HG03135 (cell line): Measurements from ENCODE around the gene CDHR5.
"Not testable (repeated sequence)": the region's sequence is repeated elsewhere in the genome, so short reads cannot be mapped to it uniquely, and the experiment has no call there.

Source experiments
- ATAC-seq: cut with Tn5 transposase; IDR thresholded peaks from one replicate; pipeline ENCODE4 v1.9.1; 2021; ENCODE audit warnings: mild to moderate bottlenecking, moderate library complexity; ENCODE audit not compliant: unreplicated experiment

Gene CDHR5

DNA sequence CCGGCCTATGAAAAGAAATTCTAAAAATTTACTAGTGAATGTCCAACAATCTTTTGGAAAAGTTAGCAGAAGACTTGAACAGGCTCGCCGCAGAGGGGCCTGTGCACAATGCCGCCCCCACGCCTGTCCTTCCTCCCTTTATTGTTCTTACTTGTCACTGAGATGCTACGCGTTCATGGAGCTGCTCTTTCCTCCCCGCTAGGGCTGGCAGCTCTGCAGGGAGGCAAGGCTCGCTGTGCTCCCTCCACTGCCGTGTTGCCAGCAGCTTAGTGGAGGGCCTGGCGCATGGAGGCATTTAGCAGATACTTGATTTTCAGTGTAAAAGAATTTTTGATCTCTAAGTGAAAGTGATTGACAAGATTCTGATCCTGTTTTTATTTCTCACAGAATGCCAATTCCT is 33.8 kb downstream of the CDHR5 start:
- ATAC-seq = no peak

DNA sequence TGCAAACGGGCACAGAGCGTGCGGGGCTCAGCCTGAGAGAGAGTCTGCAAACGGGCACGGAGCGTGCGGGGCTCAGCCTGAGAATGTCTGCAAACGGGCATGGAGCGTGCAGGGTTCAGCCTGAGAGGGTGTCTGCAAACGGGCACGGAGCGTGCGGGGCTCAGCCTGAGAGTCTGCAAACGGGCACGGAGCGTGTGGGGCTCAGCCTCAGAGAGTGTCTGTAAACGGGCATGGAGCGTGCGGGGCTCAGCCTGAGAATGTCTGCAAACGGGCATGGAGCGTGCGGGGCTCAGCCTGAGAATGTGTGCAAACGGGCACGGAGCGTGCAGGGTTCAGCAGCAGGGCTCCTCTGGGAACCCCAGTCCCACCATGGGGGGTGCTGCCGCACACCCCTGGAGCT is 35.0 kb downstream of the CDHR5 start:
- no peak for ATAC-seq

DNA sequence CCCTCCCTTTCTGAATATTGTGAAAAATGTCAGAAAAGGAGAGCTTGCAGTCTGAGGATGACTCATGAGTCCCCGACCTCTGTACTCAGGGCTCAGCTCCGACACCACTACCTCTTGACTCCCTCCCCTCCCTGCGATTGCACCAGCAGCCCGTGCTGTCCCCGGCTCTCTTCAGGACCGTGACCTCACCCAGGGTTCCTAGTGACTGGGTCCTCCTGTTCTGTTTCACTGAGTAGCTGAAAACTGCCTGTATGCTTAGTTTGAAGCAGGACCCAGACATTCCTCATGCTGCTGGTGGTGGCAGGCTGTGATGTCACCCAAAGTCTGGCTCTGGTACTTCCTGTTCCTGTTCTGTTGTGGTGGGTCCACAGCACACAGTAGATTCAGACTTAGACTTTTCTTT is 36.8 kb downstream of the CDHR5 start:
- no peak for ATAC-seq

DNA sequence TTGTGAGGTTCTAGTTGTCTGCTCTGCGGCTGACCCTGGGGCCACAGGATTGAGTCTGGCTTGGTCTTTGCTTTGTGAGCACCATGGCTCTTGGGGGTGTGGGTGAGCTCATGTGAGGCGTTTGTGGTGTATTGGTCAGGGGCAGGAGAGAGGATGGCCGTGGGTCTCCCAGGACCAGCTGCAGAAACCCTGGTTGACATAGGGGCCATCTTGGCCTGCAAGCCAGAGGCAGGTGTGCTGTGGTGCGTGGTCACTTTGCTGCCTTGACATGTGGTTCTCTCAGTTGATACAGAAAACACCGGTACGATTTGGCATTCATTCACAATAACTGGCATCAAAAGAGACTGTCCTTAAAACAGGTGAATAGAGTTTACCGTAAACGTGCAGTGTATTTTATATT is 37.2 kb downstream of the CDHR5 start:
- no peak for ATAC-seq

DNA sequence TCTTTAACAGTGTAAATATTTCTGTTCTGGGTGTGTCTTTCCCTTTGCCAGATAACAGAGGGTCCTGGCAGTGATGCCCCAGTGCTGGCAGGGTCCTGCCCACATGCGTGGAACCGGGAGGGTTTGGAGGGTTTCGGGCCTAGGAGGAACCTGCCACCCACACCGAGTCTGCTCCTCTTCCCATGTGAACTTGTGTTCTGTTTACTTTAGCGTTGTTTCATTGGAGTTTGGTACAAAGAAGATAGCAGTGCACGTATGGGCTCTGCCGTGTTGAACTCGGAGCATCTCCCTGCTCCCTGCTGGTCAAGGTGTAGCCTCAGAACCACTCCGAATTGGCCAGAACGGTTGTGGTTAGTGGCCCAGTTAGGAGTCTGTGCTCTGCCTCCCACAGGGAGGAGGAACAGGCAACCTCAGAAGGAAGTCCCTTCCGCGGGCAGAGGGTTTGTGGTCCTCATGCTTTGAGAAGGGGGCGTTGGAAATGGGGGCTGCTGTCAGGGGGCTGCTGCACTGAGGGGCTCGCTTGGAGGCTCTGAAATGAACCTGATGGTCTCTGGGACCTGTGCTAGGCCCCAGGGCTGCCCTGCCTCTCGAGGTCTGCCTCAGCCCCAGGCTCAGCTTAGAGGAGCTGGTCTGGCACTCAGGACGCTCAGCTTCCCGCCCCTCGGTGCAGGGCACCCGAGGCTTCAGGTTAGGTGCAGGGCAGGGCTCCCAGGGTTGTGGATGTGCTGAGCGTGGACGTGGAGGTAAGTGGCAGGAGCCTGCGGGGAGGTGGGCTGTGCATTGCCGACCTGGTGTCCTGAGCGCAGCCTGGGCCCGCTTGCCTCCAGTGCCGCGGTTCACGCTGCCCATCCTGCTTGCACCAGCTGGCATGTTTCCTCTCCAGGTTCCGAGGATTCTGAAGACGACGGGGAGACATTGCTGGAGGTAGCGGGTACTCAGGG is 38.1 kb downstream of the CDHR5 start:
- ATAC-seq = no peak

DNA sequence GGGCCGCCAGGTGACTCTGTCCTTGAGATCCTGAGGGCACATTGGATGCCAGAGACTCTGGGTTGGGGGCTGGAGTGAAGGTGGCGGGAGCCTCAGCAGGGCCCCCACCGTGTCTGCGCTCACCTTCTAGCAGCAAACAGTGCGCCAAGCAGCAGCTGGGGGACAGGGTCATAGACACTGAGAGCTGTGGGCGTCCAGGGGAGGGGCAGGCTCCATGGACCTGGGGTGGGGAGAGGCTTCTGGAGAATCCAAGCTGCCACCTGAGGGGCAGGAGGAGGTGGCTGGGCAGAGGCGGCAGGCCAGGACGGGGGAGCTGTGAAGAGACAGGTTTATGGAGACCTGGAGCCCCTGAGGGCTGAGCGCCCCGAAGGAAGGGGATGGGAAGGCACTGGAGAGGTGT is 40.5 kb downstream of the CDHR5 start:
- ATAC-seq = no peak

DNA sequence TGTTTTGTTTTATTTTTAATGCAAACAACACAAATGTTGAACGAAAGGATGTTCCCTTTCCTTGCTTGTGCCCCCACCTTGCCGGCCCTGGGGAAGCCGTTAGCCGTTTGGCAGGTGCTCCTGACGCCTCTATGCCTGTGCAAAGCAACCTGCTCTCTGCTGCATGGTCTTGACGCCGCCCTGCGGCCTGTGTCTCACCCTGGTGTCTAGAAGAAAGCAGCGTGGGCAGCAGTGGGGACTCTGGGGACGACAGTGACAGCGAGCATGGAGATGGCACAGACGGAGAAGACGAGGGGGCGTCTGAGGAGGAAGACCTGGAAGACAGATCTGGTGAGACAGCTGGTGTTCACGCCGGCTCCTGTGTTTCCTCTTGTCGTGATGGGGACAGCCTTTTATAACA is 43.0 kb downstream of the CDHR5 start:
- ATAC-seq = no peak

DNA sequence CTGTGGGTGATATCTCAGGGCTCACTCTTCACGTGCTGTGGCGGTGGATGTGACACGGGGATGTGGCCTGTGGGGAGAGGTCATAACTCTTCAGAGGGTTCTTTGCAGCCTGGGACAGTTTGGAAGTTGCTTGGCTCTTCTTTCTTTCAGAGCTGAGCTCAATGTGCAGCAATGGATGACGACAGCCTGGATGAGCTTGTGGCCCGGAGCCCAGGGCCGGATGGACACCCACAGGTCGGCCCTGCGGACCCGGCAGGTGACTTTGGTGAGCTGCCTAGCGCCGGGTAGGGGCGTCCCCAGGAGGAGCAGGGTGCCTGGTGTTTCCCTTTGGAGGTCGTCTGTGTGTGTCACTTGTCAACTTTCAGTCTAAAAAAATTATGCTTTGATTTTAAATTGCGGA is 43.4 kb downstream of the CDHR5 start:
- ATAC-seq = no peak

DNA sequence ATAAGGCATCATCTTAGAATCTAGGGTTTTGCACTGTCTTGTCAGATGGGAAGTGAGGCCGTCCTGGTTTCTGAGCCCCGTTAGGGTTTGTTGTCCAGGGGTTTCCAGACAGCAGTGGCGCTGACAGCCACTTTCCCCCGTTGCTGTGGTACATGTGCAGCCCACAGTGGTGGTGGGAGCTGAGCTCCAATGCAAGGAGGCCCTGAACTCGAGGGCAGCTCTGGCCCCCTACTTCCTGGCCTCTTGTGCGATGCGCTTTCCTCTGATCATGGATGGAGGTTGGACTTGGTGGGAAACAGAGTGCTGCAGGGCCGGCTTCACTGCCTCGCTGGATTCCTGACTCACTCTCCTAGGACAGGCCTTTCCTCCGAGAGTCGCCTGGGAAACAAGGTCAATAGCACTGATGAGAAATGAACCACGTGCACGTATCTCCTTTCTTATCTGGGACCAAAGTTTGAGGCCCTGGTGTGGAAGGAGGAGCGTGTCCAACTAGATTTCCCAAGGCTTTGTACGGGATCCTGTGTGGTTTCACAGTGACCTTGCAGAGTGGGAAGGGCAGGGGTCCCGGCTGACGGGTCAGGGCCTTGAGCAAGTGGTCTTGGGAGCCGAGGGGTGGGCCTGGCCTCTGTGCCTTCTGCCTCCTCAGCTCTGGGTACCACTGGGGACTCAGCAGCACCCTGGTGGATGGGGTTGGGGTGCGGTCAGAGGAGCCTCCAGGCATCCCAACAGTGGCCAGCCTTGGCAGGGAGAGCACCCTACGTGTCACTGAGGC is 44.7 kb downstream of the CDHR5 start:
- no peak for ATAC-seq

DNA sequence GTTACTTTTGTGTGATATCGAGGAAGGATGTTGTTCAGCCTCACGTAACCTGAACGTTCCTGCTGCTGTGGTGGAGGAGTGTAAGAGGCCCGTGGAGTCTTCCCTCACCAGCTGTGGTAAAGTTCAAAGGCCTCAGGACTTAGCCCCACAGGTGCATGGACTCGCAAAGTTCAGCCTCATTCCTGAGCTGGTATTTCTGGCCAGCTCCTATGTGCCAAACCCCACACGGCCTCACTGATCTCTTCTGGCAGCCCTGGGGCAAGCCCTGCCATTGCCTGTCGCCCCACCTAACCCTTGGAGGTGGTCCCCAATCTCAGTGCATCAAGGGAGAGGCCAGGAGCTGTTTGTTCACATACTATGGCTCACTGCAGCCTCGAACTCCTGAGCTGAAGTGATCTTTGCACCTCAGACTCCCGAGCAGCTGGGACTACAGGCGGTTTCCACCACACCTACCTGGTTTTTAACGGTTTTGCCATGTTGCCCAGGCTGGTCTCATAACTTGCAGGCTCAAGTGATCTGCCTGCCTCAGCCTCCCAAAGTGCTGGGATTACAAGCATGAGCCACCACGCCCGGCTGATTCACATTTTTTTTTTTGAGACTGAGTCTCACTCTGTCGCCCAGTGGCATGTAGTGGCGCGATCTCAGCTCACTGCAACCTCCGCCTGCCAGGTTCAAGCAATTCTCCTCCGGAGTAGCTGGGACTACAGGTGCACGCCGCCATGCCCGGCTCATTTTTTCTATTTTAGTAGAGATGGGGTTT is 46.3 kb downstream of the CDHR5 start:
- ATAC-seq = no peak

DNA sequence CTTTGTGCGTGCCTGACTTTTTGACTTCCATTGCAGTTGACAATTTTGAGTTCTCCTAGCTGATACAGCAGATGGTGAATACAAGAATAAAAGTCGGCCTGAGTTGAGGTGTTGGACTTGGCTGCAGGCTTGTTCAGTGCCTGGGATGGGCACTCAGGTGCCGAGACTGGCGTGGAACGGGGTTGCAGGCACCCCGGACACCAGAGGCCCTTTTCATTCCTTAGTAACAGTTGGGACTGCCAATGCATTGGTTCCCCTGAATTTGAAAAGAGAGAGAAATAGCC is 47.2 kb downstream of the CDHR5 start:
- no peak for ATAC-seq

DNA sequence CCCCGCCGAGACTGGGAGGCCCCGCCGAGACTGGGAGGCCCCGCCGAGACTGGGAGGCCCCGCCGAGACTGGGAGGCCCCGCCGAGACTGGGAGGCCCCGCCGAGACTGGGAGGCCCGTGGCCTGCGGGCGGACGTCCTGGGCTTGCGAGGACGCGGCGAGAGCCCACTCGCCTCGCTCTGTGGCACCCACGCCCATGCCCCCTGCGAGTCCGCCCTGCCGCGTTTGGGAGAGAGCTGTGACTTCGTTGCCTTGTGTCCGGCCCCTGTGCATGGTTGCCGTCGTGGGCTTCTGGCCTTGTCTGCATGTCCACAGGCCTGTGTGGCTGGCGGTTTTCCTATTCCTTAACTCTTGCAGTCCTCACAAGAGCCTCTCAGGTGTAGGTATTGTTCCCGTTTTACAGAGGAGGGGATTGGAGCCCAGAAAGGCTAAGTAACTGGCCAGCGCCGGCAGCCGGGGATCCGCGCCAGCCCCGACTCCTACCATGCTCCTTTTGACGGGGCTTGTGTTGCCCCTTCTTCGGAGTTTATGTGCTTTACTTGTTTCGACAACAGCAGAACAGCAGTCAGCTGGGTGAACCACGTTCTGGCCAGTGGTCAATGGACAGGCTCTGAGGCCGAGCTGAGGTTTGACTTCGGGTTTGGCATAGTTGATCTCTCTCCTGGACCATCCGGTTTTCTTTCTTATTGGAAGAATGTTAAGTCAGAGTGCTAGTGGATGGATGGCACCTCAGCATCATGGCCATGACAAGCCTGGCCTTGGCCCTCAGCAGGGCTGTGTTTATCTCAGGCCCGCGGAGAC is 47.7 kb downstream of the CDHR5 start:
- ATAC-seq = no peak

DNA sequence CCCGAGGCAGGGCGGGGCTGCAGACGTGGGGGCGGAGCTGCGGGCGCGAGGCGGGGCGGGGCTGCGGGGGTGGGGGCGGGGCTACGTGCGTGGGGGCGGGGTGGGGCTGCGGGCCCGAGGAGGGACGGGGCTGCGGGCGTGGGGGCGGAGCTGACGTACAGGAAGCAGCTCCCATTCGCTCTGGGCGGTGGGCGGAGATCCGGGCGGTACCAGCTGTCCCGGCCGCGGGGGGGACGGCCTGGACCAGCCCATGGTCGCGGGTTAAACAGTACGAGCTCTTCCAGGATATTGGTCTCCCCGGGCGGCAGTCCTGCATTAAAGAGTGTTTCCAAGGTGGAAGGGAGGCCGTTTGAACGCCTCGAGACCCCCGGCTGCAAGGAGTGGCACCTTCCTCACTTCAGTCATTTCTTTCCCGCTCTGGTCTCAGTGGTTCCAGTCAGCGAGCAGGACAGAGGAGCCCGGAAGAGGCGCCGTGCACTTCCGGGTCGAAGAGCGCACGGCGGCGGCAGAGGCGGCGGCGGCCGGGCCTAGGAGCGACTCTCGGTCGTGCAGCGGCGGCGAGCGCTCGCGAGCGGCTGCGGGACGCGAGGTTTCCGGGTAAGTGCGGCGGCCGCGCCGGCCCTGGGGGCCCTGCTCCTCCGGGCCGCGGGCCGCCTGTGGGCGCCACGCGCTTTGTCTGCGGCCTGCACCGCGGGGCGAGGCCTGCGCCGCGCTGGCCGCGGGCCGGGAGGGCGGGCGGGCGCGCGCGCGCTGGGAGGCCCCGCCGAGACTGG is 48.6 kb downstream of the CDHR5 start, which contains the start of gene PHRF1:
PHRF1 (plus strand) TSS at position 475 of the 773 bp plus-strand sequence. CDS start 5,043 bp downstream, outside the sequence.
- ATAC-seq = peak; percentile 76

DNA sequence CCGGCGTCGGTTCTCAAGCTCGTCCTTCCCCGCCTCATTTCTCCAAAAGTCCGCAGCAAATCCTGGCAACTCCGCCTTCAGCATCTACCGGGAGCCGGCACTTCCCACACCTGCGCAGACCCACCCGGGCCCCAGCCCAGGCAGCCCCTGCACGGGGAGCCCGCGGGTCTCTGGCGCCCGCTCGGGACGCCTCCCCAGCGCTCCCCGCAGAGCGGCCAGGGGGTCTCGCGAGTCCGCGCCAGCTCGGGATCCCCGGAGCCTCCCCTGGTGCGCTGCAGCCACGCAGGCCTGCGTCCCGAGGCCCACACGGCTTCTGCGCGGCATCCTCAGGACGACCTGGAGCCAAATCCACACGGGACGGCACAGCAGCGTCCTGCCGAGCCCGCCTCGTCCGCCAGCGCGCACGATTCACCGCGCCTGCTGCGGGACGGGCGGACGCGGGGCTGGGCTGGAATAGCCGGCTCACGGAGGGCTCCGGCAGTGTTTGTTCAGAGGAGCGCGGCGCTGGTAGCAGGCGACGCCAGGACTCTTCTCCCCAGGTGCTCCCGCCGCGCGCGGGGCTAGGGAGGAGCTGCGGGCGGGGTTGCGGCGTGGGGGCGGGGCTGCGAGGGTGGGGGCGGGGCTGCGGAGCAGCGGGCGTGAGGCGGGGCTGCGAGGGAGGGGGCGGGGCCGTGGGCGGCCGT is 49.3 kb downstream of the CDHR5 start:
- ATAC-seq = peak; percentile 23

DNA sequence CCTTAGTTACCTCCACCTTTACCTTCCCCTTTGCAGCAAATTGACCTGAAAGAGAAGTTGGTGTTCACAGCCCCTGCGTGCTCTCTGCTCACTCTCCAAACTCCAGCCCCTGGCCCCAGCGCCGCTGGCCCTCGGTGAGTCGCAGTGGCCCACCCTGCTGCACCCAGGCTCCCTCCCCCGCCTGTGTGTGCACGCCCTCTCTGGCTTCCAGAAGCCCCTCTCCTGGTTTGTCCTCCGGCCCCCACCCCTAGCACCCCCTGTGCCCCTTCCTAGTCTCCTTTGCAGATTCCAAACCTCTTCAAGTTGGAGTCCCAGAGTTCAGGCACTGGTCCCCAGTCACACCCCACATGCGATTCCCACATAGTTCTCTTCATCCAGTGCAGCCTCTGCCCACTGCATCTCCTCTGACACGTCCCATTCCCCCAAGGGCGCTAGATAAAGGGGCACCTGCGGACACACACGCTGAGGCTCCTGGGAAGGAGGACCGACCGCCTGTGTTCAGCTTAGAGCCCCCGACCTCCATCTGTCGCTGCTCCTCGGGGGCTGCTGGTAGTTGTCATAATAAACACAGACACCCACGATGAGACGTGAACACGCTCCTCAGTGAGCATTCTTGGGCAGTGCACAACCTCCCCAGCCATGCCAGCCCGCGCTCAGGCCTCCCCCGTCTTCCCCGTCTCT is 50.0 kb downstream of the CDHR5 start:
- ATAC-seq = no peak

DNA sequence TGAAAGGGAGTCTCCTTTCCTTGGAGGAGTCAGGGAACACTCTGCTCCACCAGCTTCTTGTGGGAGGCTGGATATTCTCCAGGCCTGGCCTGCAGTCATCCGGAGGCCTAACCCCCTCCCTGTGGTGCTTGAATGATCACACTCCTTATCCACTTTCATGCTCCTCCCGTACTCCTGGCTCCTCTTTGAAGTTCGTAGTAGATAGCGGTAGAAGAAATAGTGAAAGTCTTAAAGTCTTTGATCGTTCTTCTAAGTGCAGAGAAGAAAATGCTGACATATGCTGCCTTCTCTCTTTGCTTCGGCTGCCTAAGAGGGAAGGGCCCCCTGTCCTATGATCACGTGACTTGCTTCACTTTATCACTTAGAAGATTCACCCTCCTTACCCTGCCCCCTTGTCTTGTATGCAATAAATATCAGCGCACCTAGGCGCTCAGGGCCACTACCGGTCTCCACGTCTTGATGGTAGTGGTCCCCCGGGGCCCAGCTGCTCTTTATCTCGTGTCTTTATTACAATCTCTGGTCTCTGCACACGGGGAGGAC is 50.7 kb downstream of the CDHR5 start:
- ATAC-seq = not testable (repeated sequence)

DNA sequence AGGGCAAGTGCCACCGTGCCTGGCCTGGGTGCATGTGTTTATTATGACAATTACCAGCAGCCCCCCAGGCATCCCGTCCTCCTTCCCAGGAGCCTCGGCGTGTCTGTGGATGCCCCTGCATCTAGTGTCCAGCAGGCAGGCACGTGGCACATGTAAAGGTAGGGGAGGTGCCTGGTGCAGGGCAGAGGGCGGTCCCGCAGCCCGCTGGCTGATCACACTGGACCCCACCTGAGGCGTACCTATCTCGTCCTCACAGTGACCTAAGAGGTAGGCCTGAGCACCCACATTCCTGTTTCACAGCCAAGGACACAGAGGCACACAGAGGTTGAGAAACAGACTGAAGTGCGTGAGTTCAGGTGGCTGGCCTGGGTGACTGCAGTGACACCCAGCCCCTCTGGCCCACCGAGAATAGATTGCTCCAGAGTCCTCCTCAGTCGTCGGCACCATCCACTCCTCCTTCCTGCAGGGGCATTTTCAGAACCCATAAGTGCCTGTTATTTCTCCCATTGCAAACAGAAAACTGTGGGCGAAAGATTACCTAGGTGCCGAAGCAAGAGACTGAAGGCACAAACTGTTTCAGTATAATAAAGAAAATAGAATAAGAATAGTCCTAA is 51.5 kb downstream of the CDHR5 start:
- no peak for ATAC-seq

DNA sequence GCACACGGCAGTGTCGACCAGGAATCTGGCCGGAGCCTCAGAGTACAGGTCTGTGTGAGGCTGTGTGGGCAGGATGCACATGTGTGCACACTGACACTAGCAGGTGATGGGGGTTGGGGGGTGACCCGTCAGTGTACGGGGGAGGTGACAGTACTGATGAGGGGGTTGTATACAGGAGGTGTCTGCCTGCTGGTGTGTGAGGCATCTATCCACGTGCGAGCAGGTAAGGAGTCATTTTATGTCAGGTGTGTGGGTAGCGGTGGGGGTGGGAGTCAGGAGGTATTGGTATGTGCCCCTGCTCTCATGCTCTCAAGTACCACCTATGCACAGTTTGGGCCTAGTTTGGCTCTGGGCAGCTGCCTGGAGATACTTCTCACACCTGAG is 53.0 kb downstream of the CDHR5 start:
- ATAC-seq = no peak
